C4-2B (cell line): ENCODE measurements around the gene CYSLTR1.

Experiments used
- ZFX ChIP-seq: fragments of 450-650 bp; IDR thresholded peaks from 2 replicates; pipeline ENCODE4 v1.6.1; 2017
- TF ChIP-seq, protein P1 (sequence below): fragments of 450-650 bp; conservative IDR thresholded peaks from 2 replicates; pipeline ENCODE4 v1.5.1; 2017; ENCODE audit warnings: mild to moderate bottlenecking

DNA sequence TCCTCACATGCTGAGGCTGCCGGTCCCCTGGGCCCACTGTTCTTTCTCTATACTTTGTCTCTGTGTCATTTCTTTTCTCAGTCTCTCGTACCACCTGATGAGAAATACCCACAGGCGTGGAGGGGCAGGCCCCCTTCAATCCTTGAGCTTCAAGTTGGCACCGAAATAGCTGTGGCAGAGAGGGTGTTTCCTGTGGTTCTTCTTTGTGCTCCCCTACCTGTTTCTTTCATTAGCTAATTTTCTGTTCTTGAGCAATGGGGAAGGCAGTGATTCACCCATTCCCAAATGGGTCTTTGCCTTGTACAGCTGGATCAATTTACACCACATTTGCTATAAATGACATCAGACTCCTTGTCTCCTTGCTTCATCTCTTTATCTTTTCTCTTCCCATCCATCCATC lies 2.1 kb upstream of the CYSLTR1 start:
- TF ChIP-seq, protein P1, sequence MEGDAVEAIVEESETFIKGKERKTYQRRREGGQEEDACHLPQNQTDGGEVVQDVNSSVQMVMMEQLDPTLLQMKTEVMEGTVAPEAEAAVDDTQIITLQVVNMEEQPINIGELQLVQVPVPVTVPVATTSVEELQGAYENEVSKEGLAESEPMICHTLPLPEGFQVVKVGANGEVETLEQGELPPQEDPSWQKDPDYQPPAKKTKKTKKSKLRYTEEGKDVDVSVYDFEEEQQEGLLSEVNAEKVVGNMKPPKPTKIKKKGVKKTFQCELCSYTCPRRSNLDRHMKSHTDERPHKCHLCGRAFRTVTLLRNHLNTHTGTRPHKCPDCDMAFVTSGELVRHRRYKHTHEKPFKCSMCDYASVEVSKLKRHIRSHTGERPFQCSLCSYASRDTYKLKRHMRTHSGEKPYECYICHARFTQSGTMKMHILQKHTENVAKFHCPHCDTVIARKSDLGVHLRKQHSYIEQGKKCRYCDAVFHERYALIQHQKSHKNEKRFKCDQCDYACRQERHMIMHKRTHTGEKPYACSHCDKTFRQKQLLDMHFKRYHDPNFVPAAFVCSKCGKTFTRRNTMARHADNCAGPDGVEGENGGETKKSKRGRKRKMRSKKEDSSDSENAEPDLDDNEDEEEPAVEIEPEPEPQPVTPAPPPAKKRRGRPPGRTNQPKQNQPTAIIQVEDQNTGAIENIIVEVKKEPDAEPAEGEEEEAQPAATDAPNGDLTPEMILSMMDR = no peak
- no peak for TF ChIP-seq ZFX
